OCI-LY1 (cell line): ENCODE measurements around the gene MANEA.

Experiments used
- EZH2 ChIP-seq: fragments of 200-600 bp; sonication (generic), shearing (Covaris generic); IDR thresholded peaks from 2 replicates; pipeline ENCODE4 v1.8.0; 2017; ENCODE audit warnings: borderline replicate concordance, mixed run types, mild to moderate bottlenecking, antibody characterized with exemption, low read length, moderate library complexity, mixed read lengths
- TF ChIP-seq, protein P1 (sequence below): fragments of 200-600 bp; sonication (generic), shearing (Covaris generic); IDR thresholded peaks from 2 replicates; pipeline ENCODE4 v1.5.1; 2017; ENCODE audit warnings: mild to moderate bottlenecking, antibody characterized with exemption, low read length, moderate library complexity, mixed read lengths

DNA sequence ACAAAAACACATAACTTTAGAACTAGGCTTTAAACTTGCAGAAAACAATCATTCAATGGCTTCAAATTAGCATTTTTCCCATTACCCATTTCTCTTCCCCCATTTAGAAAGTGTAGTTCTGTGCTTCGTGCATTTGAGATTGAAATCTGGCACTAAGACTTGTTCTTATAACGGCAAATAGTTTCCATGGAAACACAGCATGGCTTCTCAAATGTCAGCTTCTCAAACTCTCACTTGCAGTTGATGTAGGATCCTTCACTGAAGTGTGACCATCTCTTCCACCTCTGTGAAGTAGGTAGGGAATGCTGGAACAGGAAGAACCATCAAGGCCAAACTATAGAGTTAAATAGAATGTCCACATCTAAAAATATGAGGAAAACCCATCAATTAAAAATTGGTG lies 52.2 kb downstream of the MANEA start:
- TF ChIP-seq, protein P1, sequence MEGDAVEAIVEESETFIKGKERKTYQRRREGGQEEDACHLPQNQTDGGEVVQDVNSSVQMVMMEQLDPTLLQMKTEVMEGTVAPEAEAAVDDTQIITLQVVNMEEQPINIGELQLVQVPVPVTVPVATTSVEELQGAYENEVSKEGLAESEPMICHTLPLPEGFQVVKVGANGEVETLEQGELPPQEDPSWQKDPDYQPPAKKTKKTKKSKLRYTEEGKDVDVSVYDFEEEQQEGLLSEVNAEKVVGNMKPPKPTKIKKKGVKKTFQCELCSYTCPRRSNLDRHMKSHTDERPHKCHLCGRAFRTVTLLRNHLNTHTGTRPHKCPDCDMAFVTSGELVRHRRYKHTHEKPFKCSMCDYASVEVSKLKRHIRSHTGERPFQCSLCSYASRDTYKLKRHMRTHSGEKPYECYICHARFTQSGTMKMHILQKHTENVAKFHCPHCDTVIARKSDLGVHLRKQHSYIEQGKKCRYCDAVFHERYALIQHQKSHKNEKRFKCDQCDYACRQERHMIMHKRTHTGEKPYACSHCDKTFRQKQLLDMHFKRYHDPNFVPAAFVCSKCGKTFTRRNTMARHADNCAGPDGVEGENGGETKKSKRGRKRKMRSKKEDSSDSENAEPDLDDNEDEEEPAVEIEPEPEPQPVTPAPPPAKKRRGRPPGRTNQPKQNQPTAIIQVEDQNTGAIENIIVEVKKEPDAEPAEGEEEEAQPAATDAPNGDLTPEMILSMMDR: no peak
- no peak for TF ChIP-seq EZH2
